Thyroid gland (tissue), 4 donors: Measurements from ENCODE around the gene KCNAB1. TPM values are rescaled to one million over a fixed set of nuclear protein-coding genes. Genes with fewer than 3 reads are reported as not detected.

Experiments
- DNase-seq, 2 donors: peaks; one replicate each; pipeline ENCODE4 v3.0.0-alpha.2; 2019
- H3K27ac ChIP-seq, 3 donors: fragments of 200-600 bp; sonication (generic); 1 replicate in 2 of 3; 2 replicates in 1 of 3; pipeline ENCODE4 v1.5.1; 2016 to 2019; ENCODE audit warnings: mild to moderate bottlenecking in 1 of 3, moderate library complexity in 1 of 3
- H3K27me3 ChIP-seq: fragments of 200-600 bp; sonication (generic); one replicate; pipeline ENCODE4 v1.5.1; 2019
- H3K36me3 ChIP-seq, 2 donors: fragments of 200-600 bp; sonication (generic); one replicate each; pipeline ENCODE4 v1.5.1; 2016 to 2019
- H3K4me1 ChIP-seq, 2 donors: fragments of 200-600 bp; sonication (generic); one replicate each; pipeline ENCODE4 v1.5.1; 2017 to 2019
- H3K4me3 ChIP-seq, 3 donors: fragments of 200-600 bp; sonication (generic); replicated peaks in 1 of 3; 1 replicate in 2 of 3; 2 replicates in 1 of 3; pipeline ENCODE4 v1.5.1; 2016; ENCODE audit warnings: mild to moderate bottlenecking in 1 of 3
- H3K9me3 ChIP-seq: fragments of 200-600 bp; sonication (generic); one replicate; pipeline ENCODE4 v1.5.1; 2017
- CTCF ChIP-seq, 6 experiments: fragments of 200-600 bp in 3 of 6; fragments of 450-650 bp in 3 of 6; sonication (generic) in 3 of 6; IDR thresholded peaks; one replicate each; pipeline ENCODE4 v1.5.1; 2016 to 2019; ENCODE audit warnings: antibody characterized with exemption in 6 of 6, mild to moderate bottlenecking in 2 of 6, inconsistent platforms in 1 of 6, moderate library complexity in 1 of 6
- POLR2A ChIP-seq, 2 donors: fragments of 450-650 bp; IDR thresholded peaks; one replicate each; pipeline ENCODE4 v1.6.1; 2017; ENCODE audit warnings: antibody characterized with exemption in 2 of 2, mild to moderate bottlenecking in 2 of 2, moderate library complexity in 1 of 2
- WGBS, 2 donors: methylation state at CpG; one replicate each; pipeline ENCODE4 v1.1.5; 2017; 5-methylcytosine and 5-hydroxymethylcytosine counted together
- intact Hi-C: fragments of 100-400 bp; cut with DNase I; formaldehyde crosslinking; loops from one replicate; pipeline ENCODE4 v1.15.1; 2023
- total RNA-seq, 4 donors: library from RNA; depleted of rRNA; stranded (reverse); fragments of >200 nt; gene quantifications; one replicate each; pipeline ENCODE4 v1.2.3, GENCODE V29; 2016

KCNAB1 gene
- total RNA-seq, 4 donors from 2014 or later, result 19.3 to 26.1 (median 22.9) TPM

GRCh38 chr3:156207802-156208685 is 87.7 kb downstream of the KCNAB1 start:
- no peaks in the 10 kb centered on the region for H3K9me3 ChIP-seq
- no peaks in the 10 kb centered on the region for H3K4me1 ChIP-seq
- intact Hi-C loops, result no loop called here
- WGBS, 2 donors, result 66 to 69% methylated on average over 4 of the region's 4 CpGs
- DNase-seq, result no peak
- H3K27ac ChIP-seq, result no peak overlapping the region
- no peak overlapping the region for H3K4me3 ChIP-seq
- H3K36me3 ChIP-seq, result no peaks in the 10 kb centered on the region
- H3K27me3 ChIP-seq, result no peaks in the 10 kb centered on the region
- TF ChIP-seq CTCF (IDR thresholded peaks at IDR 0.05) (no peak), POLR2A (IDR thresholded peaks at IDR 0.05) (no peak)

- WGBS, 2 donors, result 63 to 85% methylated on average over 4 of the region's 4 CpGs
- Histone ChIP-seq H3K27me3 (no peaks in the 10 kb centered on the region), H3K27ac (no peak overlapping the region), H3K4me3 (no peak overlapping the region), H3K36me3 (no peaks in the 10 kb centered on the region), H3K9me3 (no peaks in the 10 kb centered on the region), H3K4me1 (no peaks in the 10 kb centered on the region)
- intact Hi-C loops, result no loop called here
- DNase-seq, result no peak
- no peak for TF ChIP-seq CTCF (IDR thresholded peaks at IDR 0.05)
- TF ChIP-seq POLR2A (IDR thresholded peaks at IDR 0.05), result no peak
Measured at GRCh38 chr3:156209631-156210335, 89.4 kb downstream of the KCNAB1 start.

GRCh38 chr3:156211583-156211982 is 91.2 kb downstream of the KCNAB1 start:
- DNase-seq, result no peak
- Histone ChIP-seq H3K27ac (no peak overlapping the region), H3K9me3 (no peaks in the 10 kb centered on the region), H3K27me3 (no peaks in the 10 kb centered on the region), H3K4me1 (peaks cover 6% of the 10 kb centered on the region in 2 donors), H3K4me3 (no peak overlapping the region), H3K36me3 (no peaks in the 10 kb centered on the region)
- TF ChIP-seq POLR2A (IDR thresholded peaks at IDR 0.05) (no peak), CTCF (IDR thresholded peaks at IDR 0.05) (no peak)
- WGBS, 2 donors, result 59 to 65% methylated on average over 2 of the region's 2 CpGs
- intact Hi-C loops, result no loop called here

GRCh38 chr3:156214676-156215075 is 94.3 kb downstream of the KCNAB1 start:
- intact Hi-C loops, result no loop called here

More at GRCh38 chr3:156214676-156215075, 94.3 kb downstream of the KCNAB1 start:
- TF ChIP-seq CTCF (IDR thresholded peaks at IDR 0.05), result no peak
- TF ChIP-seq POLR2A (IDR thresholded peaks at IDR 0.05), result no peak
- WGBS, 2 donors, result 95 to 97% methylated on average over 6 of the region's 6 CpGs
- Histone ChIP-seq H3K36me3 (no peaks in the 10 kb centered on the region), H3K4me1 (peaks cover 18 to 20% of the 10 kb centered on the region in 2 donors), H3K27me3 (no peaks in the 10 kb centered on the region), H3K9me3 (no peaks in the 10 kb centered on the region), H3K27ac (no peak overlapping the region), H3K4me3 (no peak overlapping the region)
- no peak for DNase-seq
